ENCODE measurements around the gene ANO10.

- TF ChIP-seq CTCF (tag by site-specific recombination; IDR thresholded peaks at IDR 0.05) (no peak), ZNF23 (tag by site-specific recombination; IDR thresholded peaks at IDR 0.05; ENCODE audit: borderline replicate concordance) (no peak), PBX3 (CRISPR knock-in tag; IDR thresholded peaks at IDR 0.05) (no peak), ZNF423 (tag by site-specific recombination; IDR thresholded peaks at IDR 0.05) (no peak), ZNF274 (IDR thresholded peaks at IDR 0.05; ENCODE audit: low read length) (no peak), ZNF274 (tag by site-specific recombination; IDR thresholded peaks at IDR 0.05; ENCODE audit: borderline replicate concordance) (no peak)
Measured at GRCh38 chr3:43340403-43340802, 281.4 kb downstream of the ANO10 start.
